HepG2 (cell line): ENCODE results near the gene MED9. TPM values are rescaled to one million over a fixed set of nuclear protein-coding genes. Genes with fewer than 3 reads are reported as not detected.
A peak's percentile ranks its signal among the peaks of the same experiment; 100 is the strongest.

ENCODE experiments used
- ETV6 ChIP-seq: sonication (generic); formaldehyde crosslinking; conservative IDR thresholded peaks from 2 replicates; pipeline ENCODE4 v1.4.0; 2020; ENCODE audit warnings: missing genetic modification reagents
- HES4 ChIP-seq: sonication (generic); formaldehyde crosslinking; IDR thresholded peaks from 2 replicates; pipeline ENCODE4 v1.9.0; 2021; ENCODE audit warnings: mild to moderate bottlenecking, missing genetic modification reagents, borderline replicate concordance
- HNRNPUL1 ChIP-seq: fragments of 200-400 bp; formaldehyde crosslinking; IDR thresholded peaks from 2 replicates; pipeline ENCODE4 v1.6.1; 2017; ENCODE audit warnings: low read depth, mild to moderate bottlenecking, low read length, moderate library complexity
- NONO ChIP-seq, 2 experiments: fragments of 450-650 bp in 1 of 2; sonication (generic) in 1 of 2; formaldehyde crosslinking in 1 of 2; IDR thresholded peaks in 1 of 2; conservative IDR thresholded peaks in 1 of 2; 2 replicates each; pipeline versions ENCODE4 v1.6.1 to v1.8.0; 2017 to 2022; ENCODE audit warnings: mild to moderate bottlenecking in 1 of 2, missing genetic modification reagents in 1 of 2, moderate library complexity in 1 of 2
- POGZ ChIP-seq: sonication (generic); formaldehyde crosslinking; IDR thresholded peaks from 2 replicates; pipeline ENCODE4 v1.4.0; 2020; ENCODE audit warnings: mild to moderate bottlenecking, missing genetic modification reagents
- SIN3A ChIP-seq: IDR thresholded peaks from 2 replicates; pipeline ENCODE4 v1.6.1; 2011; ENCODE audit warnings: low read depth, mild to moderate bottlenecking, control low read depth, low read length, borderline replicate concordance
- TMF1 ChIP-seq: sonication (generic); formaldehyde crosslinking; IDR thresholded peaks from 2 replicates; pipeline ENCODE4 v1.8.1; 2022; ENCODE audit warnings: low read depth, missing genetic modification reagents
- XRCC5 ChIP-seq: fragments of 200-400 bp; formaldehyde crosslinking; optimal IDR thresholded peaks from 2 replicates; pipeline ENCODE3; 2017; ENCODE audit warnings: mild to moderate bottlenecking, low read length
- ZNF337 ChIP-seq: sonication (generic); formaldehyde crosslinking; IDR thresholded peaks from 2 replicates; pipeline ENCODE4 v1.5.1; 2020; ENCODE audit warnings: missing genetic modification reagents, low read depth, mild to moderate bottlenecking, borderline replicate concordance
- ZNF556 ChIP-seq: sonication (generic); formaldehyde crosslinking; IDR thresholded peaks from 2 replicates; pipeline ENCODE4 v1.4.0; 2020; ENCODE audit warnings: mild to moderate bottlenecking, missing genetic modification reagents, borderline replicate concordance
- ZNF614 ChIP-seq: IDR thresholded peaks from 2 replicates; pipeline ENCODE4 v1.6.1; 2018; ENCODE audit warnings: missing biosample characterization, missing genetic modification reagents, inconsistent platforms, borderline replicate concordance
- ZNF746 ChIP-seq: sonication (generic); formaldehyde crosslinking; IDR thresholded peaks from 2 replicates; pipeline ENCODE4 v1.8.0; 2022; ENCODE audit warnings: mild to moderate bottlenecking, missing genetic modification reagents
- ZNF75D ChIP-seq: sonication (generic); formaldehyde crosslinking; IDR thresholded peaks from 2 replicates; pipeline ENCODE4 v1.8.1; 2023; ENCODE audit warnings: missing genetic modification reagents, mild to moderate bottlenecking, borderline replicate concordance
- ZNF775 ChIP-seq: sonication (generic); formaldehyde crosslinking; IDR thresholded peaks from 2 replicates; pipeline ENCODE4 v1.4.0; 2020; ENCODE audit warnings: missing genetic modification reagents, mild to moderate bottlenecking, moderate library complexity, borderline replicate concordance
- ZNF780A ChIP-seq: sonication (generic); formaldehyde crosslinking; IDR thresholded peaks from 2 replicates; pipeline ENCODE4 v1.8.0; 2022; ENCODE audit warnings: mild to moderate bottlenecking, missing genetic modification reagents, moderate library complexity
- ZNF850 ChIP-seq: sonication (generic); formaldehyde crosslinking; conservative IDR thresholded peaks from 2 replicates; pipeline ENCODE4 v1.9.0; 2021; ENCODE audit warnings: mild to moderate bottlenecking, missing genetic modification reagents
- polyA plus RNA-seq, 8 experiments: library from polyadenylated mRNA; depleted of rRNA in 3 of 8; stranded (reverse) in 7 of 8; unstranded in 1 of 8; fragments of >200 nt; fragmentation: Illumina TruSeq in 4 of 8; extraction: Trizol in 4 of 8; gene quantifications; 2 replicates each; pipeline versions ENCODE4 v1.2.1 to v1.2.3, GENCODE V29; 2011 to 2016; ENCODE audit warnings: low read depth in 4 of 8, missing spikeins in 1 of 8, mixed read lengths in 1 of 8; ENCODE audit not compliant: insufficient read depth in 1 of 8
- total RNA-seq, 5 experiments: library from RNA; depleted of rRNA; stranded (reverse); fragments of >200 nt; fragmentation: Illumina TruSeq; extraction: Trizol; gene quantifications; 2 replicates each; pipeline ENCODE4 v1.2.3, GENCODE V29; 2016; ENCODE audit warnings: low read depth in 1 of 5
- TF ChIP-seq, protein P1 (sequence below): sonication (generic); IDR thresholded peaks from 2 replicates; pipeline ENCODE4 v1.6.1; 2016; ENCODE audit warnings: low read depth, borderline replicate concordance
- TF ChIP-seq, protein P2 (sequence below): sonication (generic); formaldehyde crosslinking; IDR thresholded peaks from 2 replicates; pipeline ENCODE4 v1.4.0; 2020; ENCODE audit warnings: mild to moderate bottlenecking, missing genetic modification reagents
- TF ChIP-seq, protein P3 (sequence below): sonication (generic); formaldehyde crosslinking; IDR thresholded peaks from 2 replicates; pipeline ENCODE4 v1.4.0; 2020; ENCODE audit warnings: missing genetic modification reagents
- TF ChIP-seq, protein P4 (sequence below): sonication (generic); formaldehyde crosslinking; IDR thresholded peaks from 2 replicates; pipeline ENCODE4 v1.4.0; 2020; ENCODE audit warnings: mild to moderate bottlenecking, missing genetic modification reagents
- TF ChIP-seq, protein P5 (sequence below): sonication (generic); formaldehyde crosslinking; conservative IDR thresholded peaks from 2 replicates; pipeline ENCODE4 v1.8.1; 2023; ENCODE audit warnings: missing genetic modification reagents
- TF ChIP-seq, protein P6 (sequence below), 2 experiments: fragments of 450-650 bp in 1 of 2; sonication (generic) in 1 of 2; formaldehyde crosslinking; IDR thresholded peaks; 2 replicates each; pipeline versions ENCODE4 v1.5.0 to v1.8.0; 2020 to 2022; ENCODE audit warnings: mild to moderate bottlenecking in 1 of 2, missing genetic modification reagents in 1 of 2

MED9 gene
- total and polyA plus RNA-seq, 2 of the 13 experiments (the other 11 are each of a cell fraction or from before 2014, with no cell fraction given) = 11.9 to 15.1 TPM

DNA sequence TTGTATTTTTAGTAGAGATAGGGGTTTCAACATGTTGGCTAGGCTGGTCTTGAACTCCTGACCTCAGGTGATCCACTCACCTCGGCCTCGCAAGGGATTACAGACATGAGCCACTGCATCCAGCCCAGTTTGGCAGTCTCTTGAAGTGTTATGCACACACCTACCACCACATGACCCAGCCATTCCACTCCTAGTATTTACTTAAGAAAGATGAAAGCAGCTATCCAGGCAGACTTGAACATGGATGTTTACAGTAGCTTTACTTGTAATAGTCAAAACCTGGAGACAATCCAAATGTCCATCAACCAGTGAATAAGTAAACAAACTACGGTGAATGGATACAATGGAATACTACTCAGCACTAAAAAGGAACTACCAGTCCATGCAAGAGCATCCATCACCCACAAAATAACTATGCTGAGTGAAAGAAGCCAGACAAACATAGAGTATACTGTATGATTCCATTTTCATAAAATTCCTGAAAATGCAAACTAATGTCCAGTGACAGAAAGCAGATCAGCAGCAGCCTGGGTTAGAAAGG, 57.2 kb downstream of the MED9 start (continued):
- TF ChIP-seq, protein P1, sequence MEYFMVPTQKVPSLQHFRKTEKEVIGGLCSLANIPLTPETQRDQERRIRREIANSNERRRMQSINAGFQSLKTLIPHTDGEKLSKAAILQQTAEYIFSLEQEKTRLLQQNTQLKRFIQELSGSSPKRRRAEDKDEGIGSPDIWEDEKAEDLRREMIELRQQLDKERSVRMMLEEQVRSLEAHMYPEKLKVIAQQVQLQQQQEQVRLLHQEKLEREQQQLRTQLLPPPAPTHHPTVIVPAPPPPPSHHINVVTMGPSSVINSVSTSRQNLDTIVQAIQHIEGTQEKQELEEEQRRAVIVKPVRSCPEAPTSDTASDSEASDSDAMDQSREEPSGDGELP = peak; percentile 71; the same call in 1 of the 2 replicates
- TF ChIP-seq ZNF337 (CRISPR knock-in tag) (no peak), SIN3A (no peak), ZNF75D (CRISPR knock-in tag) (no peak), HNRNPUL1 (no peak), ETV6 (CRISPR knock-in tag) (no peak), ZNF556 (peak; percentile 84; the same call in 1 of the 2 replicates), XRCC5 (no peak), NONO (IDR thresholded peaks at IDR 0.05) (no peak), NONO (CRISPR knock-in tag; conservative IDR thresholded peaks at IDR 0.05) (peak; percentile 80; the same call in 1 of the 2 replicates), ZNF614 (CRISPR knock-in tag) (peak; percentile 94), POGZ (peak; percentile 83), TMF1 (CRISPR knock-in tag) (no peak), ZNF780A (CRISPR knock-in tag) (peak; percentile 79; the same call in 1 of the 2 replicates), ZNF850 (no peak), HES4 (CRISPR knock-in tag) (no peak), ZNF775 (no peak), ZNF746 (CRISPR knock-in tag) (no peak)
- TF ChIP-seq, protein P2, sequence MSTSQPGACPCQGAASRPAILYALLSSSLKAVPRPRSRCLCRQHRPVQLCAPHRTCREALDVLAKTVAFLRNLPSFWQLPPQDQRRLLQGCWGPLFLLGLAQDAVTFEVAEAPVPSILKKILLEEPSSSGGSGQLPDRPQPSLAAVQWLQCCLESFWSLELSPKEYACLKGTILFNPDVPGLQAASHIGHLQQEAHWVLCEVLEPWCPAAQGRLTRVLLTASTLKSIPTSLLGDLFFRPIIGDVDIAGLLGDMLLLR (CRISPR knock-in tag) = no peak
- TF ChIP-seq, protein P3, sequence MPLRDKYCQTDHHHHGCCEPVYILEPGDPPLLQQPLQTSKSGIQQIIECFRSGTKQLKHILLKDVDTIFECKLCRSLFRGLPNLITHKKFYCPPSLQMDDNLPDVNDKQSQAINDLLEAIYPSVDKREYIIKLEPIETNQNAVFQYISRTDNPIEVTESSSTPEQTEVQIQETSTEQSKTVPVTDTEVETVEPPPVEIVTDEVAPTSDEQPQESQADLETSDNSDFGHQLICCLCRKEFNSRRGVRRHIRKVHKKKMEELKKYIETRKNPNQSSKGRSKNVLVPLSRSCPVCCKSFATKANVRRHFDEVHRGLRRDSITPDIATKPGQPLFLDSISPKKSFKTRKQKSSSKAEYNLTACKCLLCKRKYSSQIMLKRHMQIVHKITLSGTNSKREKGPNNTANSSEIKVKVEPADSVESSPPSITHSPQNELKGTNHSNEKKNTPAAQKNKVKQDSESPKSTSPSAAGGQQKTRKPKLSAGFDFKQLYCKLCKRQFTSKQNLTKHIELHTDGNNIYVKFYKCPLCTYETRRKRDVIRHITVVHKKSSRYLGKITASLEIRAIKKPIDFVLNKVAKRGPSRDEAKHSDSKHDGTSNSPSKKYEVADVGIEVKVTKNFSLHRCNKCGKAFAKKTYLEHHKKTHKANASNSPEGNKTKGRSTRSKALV (CRISPR knock-in tag) = peak; percentile 68; the same call in 1 of the 2 replicates
- TF ChIP-seq, protein P4, sequence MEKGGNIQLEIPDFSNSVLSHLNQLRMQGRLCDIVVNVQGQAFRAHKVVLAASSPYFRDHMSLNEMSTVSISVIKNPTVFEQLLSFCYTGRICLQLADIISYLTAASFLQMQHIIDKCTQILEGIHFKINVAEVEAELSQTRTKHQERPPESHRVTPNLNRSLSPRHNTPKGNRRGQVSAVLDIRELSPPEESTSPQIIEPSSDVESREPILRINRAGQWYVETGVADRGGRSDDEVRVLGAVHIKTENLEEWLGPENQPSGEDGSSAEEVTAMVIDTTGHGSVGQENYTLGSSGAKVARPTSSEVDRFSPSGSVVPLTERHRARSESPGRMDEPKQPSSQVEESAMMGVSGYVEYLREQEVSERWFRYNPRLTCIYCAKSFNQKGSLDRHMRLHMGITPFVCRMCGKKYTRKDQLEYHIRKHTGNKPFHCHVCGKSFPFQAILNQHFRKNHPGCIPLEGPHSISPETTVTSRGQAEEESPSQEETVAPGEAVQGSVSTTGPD (CRISPR knock-in tag) = peak; percentile 89
- TF ChIP-seq, protein P5, sequence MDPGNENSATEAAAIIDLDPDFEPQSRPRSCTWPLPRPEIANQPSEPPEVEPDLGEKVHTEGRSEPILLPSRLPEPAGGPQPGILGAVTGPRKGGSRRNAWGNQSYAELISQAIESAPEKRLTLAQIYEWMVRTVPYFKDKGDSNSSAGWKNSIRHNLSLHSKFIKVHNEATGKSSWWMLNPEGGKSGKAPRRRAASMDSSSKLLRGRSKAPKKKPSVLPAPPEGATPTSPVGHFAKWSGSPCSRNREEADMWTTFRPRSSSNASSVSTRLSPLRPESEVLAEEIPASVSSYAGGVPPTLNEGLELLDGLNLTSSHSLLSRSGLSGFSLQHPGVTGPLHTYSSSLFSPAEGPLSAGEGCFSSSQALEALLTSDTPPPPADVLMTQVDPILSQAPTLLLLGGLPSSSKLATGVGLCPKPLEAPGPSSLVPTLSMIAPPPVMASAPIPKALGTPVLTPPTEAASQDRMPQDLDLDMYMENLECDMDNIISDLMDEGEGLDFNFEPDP = 0 out of 2 replicates have a peak, but pooled peaks have one; percentile 82
- TF ChIP-seq, protein P6, sequence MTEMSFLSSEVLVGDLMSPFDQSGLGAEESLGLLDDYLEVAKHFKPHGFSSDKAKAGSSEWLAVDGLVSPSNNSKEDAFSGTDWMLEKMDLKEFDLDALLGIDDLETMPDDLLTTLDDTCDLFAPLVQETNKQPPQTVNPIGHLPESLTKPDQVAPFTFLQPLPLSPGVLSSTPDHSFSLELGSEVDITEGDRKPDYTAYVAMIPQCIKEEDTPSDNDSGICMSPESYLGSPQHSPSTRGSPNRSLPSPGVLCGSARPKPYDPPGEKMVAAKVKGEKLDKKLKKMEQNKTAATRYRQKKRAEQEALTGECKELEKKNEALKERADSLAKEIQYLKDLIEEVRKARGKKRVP (CRISPR knock-in tag; IDR thresholded peaks at IDR 0.05) = peak in 1 of 2 experiments; percentile 82; a peak in 2 of 4 replicates
